ENCODE data around the gene CLEC11A. TPM values are rescaled to one million over a fixed set of nuclear protein-coding genes. Genes with fewer than 3 reads are reported as not detected.

Gene CLEC11A
- total RNA-seq, 1 experiment from 2014 or later: 7.6 TPM

- TF ChIP-seq CBFB (CRISPR knock-in tag; IDR thresholded peaks at IDR 0.05; ENCODE audit: low read depth) (no peak), CREM (CRISPR knock-in tag; IDR thresholded peaks at IDR 0.05) (peak; percentile 92; the same call in 1 of the 2 replicates), NFE2L1 (CRISPR knock-in tag; IDR thresholded peaks at IDR 0.05) (peak; percentile 77; the same call in 1 of the 2 replicates), FOXK1 (CRISPR knock-in tag; IDR thresholded peaks at IDR 0.05) (peak; percentile 25; the same call in 1 of the 2 replicates), TCF7 (CRISPR knock-in tag; IDR thresholded peaks at IDR 0.05; ENCODE audit: low read depth) (0 out of 2 replicates have a peak, but pooled peaks have one; percentile 53), ZNF425 (CRISPR knock-in tag; conservative IDR thresholded peaks at IDR 0.05) (no peak), E2F5 (CRISPR knock-in tag; IDR thresholded peaks at IDR 0.05) (0 out of 2 replicates have a peak, but pooled peaks have one; percentile 50), IRF1 (CRISPR knock-in tag; IDR thresholded peaks at IDR 0.05) (no peak), CREB1 (CRISPR knock-in tag; IDR thresholded peaks at IDR 0.05) (no peak), ZNF263 (CRISPR knock-in tag; IDR thresholded peaks at IDR 0.05; ENCODE audit: low read depth) (no peak), NFYB (CRISPR knock-in tag; conservative IDR thresholded peaks at IDR 0.05; ENCODE audit: low read depth) (peak; percentile 99), PRDM15 (CRISPR knock-in tag; IDR thresholded peaks at IDR 0.05) (0 out of 2 replicates have a peak, but pooled peaks have one; percentile 16), ZNF232 (CRISPR knock-in tag; IDR thresholded peaks at IDR 0.05) (0 out of 2 replicates have a peak, but pooled peaks have one; percentile 2)
- TF ChIP-seq, protein P1, sequence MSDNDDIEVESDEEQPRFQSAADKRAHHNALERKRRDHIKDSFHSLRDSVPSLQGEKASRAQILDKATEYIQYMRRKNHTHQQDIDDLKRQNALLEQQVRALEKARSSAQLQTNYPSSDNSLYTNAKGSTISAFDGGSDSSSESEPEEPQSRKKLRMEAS (CRISPR knock-in tag; IDR thresholded peaks at IDR 0.05): peak; percentile 95
- TF ChIP-seq, protein P2, sequence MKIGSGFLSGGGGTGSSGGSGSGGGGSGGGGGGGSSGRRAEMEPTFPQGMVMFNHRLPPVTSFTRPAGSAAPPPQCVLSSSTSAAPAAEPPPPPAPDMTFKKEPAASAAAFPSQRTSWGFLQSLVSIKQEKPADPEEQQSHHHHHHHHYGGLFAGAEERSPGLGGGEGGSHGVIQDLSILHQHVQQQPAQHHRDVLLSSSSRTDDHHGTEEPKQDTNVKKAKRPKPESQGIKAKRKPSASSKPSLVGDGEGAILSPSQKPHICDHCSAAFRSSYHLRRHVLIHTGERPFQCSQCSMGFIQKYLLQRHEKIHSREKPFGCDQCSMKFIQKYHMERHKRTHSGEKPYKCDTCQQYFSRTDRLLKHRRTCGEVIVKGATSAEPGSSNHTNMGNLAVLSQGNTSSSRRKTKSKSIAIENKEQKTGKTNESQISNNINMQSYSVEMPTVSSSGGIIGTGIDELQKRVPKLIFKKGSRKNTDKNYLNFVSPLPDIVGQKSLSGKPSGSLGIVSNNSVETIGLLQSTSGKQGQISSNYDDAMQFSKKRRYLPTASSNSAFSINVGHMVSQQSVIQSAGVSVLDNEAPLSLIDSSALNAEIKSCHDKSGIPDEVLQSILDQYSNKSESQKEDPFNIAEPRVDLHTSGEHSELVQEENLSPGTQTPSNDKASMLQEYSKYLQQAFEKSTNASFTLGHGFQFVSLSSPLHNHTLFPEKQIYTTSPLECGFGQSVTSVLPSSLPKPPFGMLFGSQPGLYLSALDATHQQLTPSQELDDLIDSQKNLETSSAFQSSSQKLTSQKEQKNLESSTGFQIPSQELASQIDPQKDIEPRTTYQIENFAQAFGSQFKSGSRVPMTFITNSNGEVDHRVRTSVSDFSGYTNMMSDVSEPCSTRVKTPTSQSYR (CRISPR knock-in tag; IDR thresholded peaks at IDR 0.05): peak; percentile 65; the same call in 1 of the 2 replicates
- TF ChIP-seq, protein P3, sequence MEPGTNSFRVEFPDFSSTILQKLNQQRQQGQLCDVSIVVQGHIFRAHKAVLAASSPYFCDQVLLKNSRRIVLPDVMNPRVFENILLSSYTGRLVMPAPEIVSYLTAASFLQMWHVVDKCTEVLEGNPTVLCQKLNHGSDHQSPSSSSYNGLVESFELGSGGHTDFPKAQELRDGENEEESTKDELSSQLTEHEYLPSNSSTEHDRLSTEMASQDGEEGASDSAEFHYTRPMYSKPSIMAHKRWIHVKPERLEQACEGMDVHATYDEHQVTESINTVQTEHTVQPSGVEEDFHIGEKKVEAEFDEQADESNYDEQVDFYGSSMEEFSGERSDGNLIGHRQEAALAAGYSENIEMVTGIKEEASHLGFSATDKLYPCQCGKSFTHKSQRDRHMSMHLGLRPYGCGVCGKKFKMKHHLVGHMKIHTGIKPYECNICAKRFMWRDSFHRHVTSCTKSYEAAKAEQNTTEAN (CRISPR knock-in tag; IDR thresholded peaks at IDR 0.05): 0 out of 2 replicates have a peak, but pooled peaks have one; percentile 35
These were observed 43.7 kb upstream of the CLEC11A start (continued) for GRCh38 chr19:50679177-50680125.
